PC-3 (cell line): ENCODE measurements around the gene TWF2. TPM values are rescaled to one million over a fixed set of nuclear protein-coding genes. Genes with fewer than 3 reads are reported as not detected.
A peak's percentile ranks its signal among the peaks of the same experiment; 100 is the strongest.

Experiments
- ATAC-seq: fragments of 200-7000 bp; cut with Tn5 transposase; 2 replicates; pipeline ENCODE4 v1.9.1; 2020; ENCODE audit warnings: mild to moderate bottlenecking, moderate library complexity
- BruUV-seq: library from RNA; stranded (reverse); fragments of 400-500 nt; replicated peaks from 2 replicates; lab custom pipeline; 2021; lab: Mats Ljungman, UMichigan
- CTCF ChIA-PET: fragments of 300-600 bp; sonication (Branson Sonifier 250); formaldehyde crosslinking; loops from one replicate; lab custom pipeline; 2022; ENCODE audit warnings: antibody characterized with exemption; lab: Charles Lee
- POLR2A ChIA-PET: fragments of 300-600 bp; sonication (Branson Sonifier 250); formaldehyde crosslinking; loops from one replicate; lab custom pipeline; 2022; ENCODE audit warnings: antibody characterized with exemption; ENCODE audit not compliant: unreplicated experiment; lab: Charles Lee
- DNase-seq: peaks from one replicate; pipeline ENCODE4 v3.0.0-alpha.2; 2015
- H2AFZ ChIP-seq: fragments of 300-600 bp; sonication (generic); 2 replicates; pipeline ENCODE4 v1.6.0; 2016; ENCODE audit warnings: antibody characterized with exemption, low read length
- H3F3A ChIP-seq: fragments of 300-600 bp; sonication (generic); one replicate; pipeline ENCODE4 v1.6.0; 2017; ENCODE audit warnings: antibody characterized with exemption, low read length, control low read depth, mild to moderate bottlenecking; ENCODE audit not compliant: unreplicated experiment
- H3K27ac ChIP-seq: fragments of 300-600 bp; sonication (generic); 2 replicates; pipeline ENCODE4 v1.5.1; 2016; ENCODE audit warnings: mild to moderate bottlenecking, low read length
- H3K27me3 ChIP-seq: fragments of 300-600 bp; sonication (generic); 2 replicates; pipeline ENCODE4 v1.6.1; 2016; ENCODE audit warnings: low read length, mixed read lengths
- H3K36me3 ChIP-seq: fragments of 300-600 bp; sonication (generic); 2 replicates; pipeline ENCODE4 v1.6.1; 2016; ENCODE audit warnings: low read depth, mixed run types, low read length, mixed read lengths
- H3K4me1 ChIP-seq: fragments of 300-600 bp; sonication (generic); 2 replicates; pipeline ENCODE4 v1.5.1; 2016; ENCODE audit warnings: low read length; ENCODE audit not compliant: insufficient read depth
- H3K4me2 ChIP-seq: fragments of 300-600 bp; sonication (generic); 2 replicates; pipeline ENCODE4 v1.6.0; 2016; ENCODE audit warnings: low read length
- H3K4me3 ChIP-seq: fragments of 300-600 bp; sonication (generic); 2 replicates; pipeline ENCODE4 v1.5.1; 2016; ENCODE audit warnings: mild to moderate bottlenecking, low read length, mixed read lengths
- H3K79me2 ChIP-seq: fragments of 300-600 bp; sonication (generic); 2 replicates; pipeline ENCODE4 v1.6.1; 2017; ENCODE audit warnings: low read length, mixed read lengths
- H3K9ac ChIP-seq: fragments of 300-600 bp; sonication (generic); 2 replicates; pipeline ENCODE4 v1.6.0; 2016; ENCODE audit warnings: mild to moderate bottlenecking, low read length
- H3K9me2 ChIP-seq: fragments of 300-600 bp; sonication (generic); replicated peaks from 2 replicates; pipeline ENCODE4 v1.6.1; 2016; ENCODE audit warnings: mixed run types, low read length, mixed read lengths
- H3K9me3 ChIP-seq: fragments of 300-600 bp; sonication (generic); 2 replicates; pipeline ENCODE4 v1.6.1; 2016; ENCODE audit warnings: low read length, mixed read lengths
- H4K20me1 ChIP-seq: fragments of 300-600 bp; sonication (generic); 2 replicates; pipeline ENCODE4 v1.6.1; 2016; ENCODE audit warnings: low read length, mixed read lengths
- CTCF ChIP-seq: fragments of 300-600 bp; sonication (generic); conservative IDR thresholded peaks from 2 replicates; pipeline ENCODE4 v1.5.1; 2017; ENCODE audit warnings: antibody characterized with exemption, low read depth, mild to moderate bottlenecking, low read length
- EZH2 ChIP-seq: fragments of 300-600 bp; sonication (generic); IDR thresholded peaks from one replicate; pipeline ENCODE4 v1.6.1; 2017; ENCODE audit warnings: antibody characterized with exemption, mild to moderate bottlenecking, low read length; ENCODE audit not compliant: unreplicated experiment
- EZH2phosphoT487 ChIP-seq: fragments of 300-600 bp; sonication (generic); IDR thresholded peaks from 2 replicates; pipeline ENCODE4 v1.6.1; 2018; ENCODE audit warnings: mild to moderate bottlenecking, antibody characterized with exemption, low read length, borderline replicate concordance
- intact Hi-C: fragments of 100-400 bp; cut with micrococcal nuclease; formaldehyde crosslinking; loops from 2 replicates; pipeline ENCODE4 v1.9.0; 2023
- total RNA-seq: library from RNA; depleted of rRNA; stranded (reverse); fragments of >200 nt; gene quantifications from 2 replicates; pipeline ENCODE4 v1.2.3, GENCODE V29; 2014

The TWF2 gene
- total RNA-seq, 1 experiment from 2014 or later, result 147 TPM

GRCh38 chr3:52225452-52226228 is 13.3 kb downstream of the TWF2 start, which contains the start of gene TLR9:
TLR9 (minus strand) TSS chr3:52225645; CDS start chr3:52225529, 116 bp downstream.
- Histone ChIP-seq H3K27me3 (no peaks in the 10 kb centered on the region), H3K9ac (no peak within 1 kb of the TSS), H3F3A (no peaks in the 10 kb centered on the region), H3K9me3 (no peaks in the 10 kb centered on the region), H3K9me2 (no peaks in the 10 kb centered on the region), H3K79me2 (no peaks in the 10 kb centered on the region), H2AFZ (no peak within 1 kb of the TSS), H4K20me1 (no peaks in the 10 kb centered on the region), H3K4me1 (peaks cover 4% of the 10 kb centered on the region), H3K36me3 (peaks cover 20% of the 10 kb centered on the region), H3K4me3 (no peak within 1 kb of the TSS), H3K27ac (no peak within 1 kb of the TSS), H3K4me2 (no peak within 1 kb of the TSS)
- POLR2A ChIA-PET, result no interaction called here
- ATAC-seq (peak; percentile 6; the same call in 1 of the 2 replicates), DNase-seq (no peak)
- no TSS peak for BruUV-seq
- no peak for TF ChIP-seq EZH2phosphoT487
- no peak for TF ChIP-seq CTCF
- TF ChIP-seq EZH2, result no peak
- intact Hi-C loops, result no loop called here
- CTCF ChIA-PET, result no interaction called here

DNA sequence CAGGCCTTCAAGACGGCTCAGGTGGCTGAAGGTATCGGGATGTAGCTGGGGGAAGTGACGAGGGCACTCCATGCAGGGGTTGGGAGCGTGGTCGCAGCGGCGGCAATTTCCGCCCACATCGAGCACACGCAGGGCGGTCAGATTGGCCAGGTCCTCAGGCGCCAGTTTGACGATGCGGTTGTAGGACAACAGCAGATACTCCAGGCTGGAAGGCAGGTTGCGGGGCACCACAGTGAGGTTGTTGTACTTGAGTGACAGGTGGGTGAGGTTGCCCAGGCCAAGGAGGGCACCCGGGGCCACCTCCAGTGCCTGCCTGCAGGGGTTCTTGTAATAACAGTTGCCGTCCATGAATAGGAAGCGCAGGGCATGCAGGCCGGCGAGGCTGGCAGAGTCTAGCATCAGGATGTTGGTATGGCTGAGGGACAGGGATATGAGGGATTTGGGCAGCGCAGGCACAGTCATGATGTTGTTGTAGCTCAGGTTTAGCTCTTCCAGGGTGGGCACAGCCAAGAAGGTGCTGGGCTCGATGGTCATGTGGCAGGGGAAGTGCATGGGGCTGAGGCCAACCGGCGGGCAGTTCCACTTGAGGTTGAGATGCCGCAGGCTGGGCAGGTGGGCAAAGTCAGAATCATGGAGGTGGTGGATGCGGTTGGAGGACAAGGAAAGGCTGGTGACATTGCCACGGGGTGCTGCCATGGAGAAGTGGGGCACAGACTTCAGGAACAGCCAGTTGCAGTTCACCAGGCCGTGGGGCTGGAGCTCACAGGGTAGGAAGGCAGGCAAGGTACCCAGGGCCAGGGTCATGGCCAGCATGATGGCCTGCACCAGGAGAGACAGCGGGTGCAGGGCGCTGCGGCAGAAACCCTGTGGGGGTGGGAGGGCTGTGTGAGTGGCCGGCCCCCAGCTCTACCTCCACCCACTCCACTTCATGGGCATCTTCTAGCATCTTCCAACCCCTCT is 15.2 kb downstream of the TWF2 start:
- H3K9me2 ChIP-seq, result no peaks in the 10 kb centered on the region
- BruUV-seq, result no TSS peak
- no peaks in the 10 kb centered on the region for H3F3A ChIP-seq
- ATAC-seq (no peak), DNase-seq (no peak)
- H3K27ac ChIP-seq, result no peak overlapping the region
- H3K79me2 ChIP-seq, result no peaks in the 10 kb centered on the region
- peaks cover 20% of the 10 kb centered on the region for H3K4me1 ChIP-seq
- TF ChIP-seq CTCF (no peak), EZH2 (no peak)
- H2AFZ ChIP-seq, result no peak overlapping the region
- H3K9ac ChIP-seq, result no peak overlapping the region
- H3K36me3 ChIP-seq, result peaks cover under 1% of the 10 kb centered on the region; the same call in 1 of the 2 replicates
- CTCF ChIA-PET, result no interaction called here
- POLR2A ChIA-PET, result interaction anchor here (0.6 kb wide), 1 partner anchor 35 kb away, joined by 3 read pairs; no protein-coding TSS in a partner anchor
- intact Hi-C loops, result loop anchor here (5.0 kb wide), 1 partner anchor 114 kb away; no protein-coding TSS in a partner anchor
- H3K27me3 ChIP-seq, result no peaks in the 10 kb centered on the region
- H3K9me3 ChIP-seq, result no peaks in the 10 kb centered on the region
- H4K20me1 ChIP-seq, result no peaks in the 10 kb centered on the region
- no peak overlapping the region for H3K4me2 ChIP-seq
- no peak overlapping the region for H3K4me3 ChIP-seq
